Measurements from ENCODE around the gene ALDH1A3.

- TF ChIP-seq, protein P1, sequence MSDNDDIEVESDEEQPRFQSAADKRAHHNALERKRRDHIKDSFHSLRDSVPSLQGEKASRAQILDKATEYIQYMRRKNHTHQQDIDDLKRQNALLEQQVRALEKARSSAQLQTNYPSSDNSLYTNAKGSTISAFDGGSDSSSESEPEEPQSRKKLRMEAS (IDR thresholded peaks at IDR 0.05) = no peak
- TF ChIP-seq ZNF570 (CRISPR knock-in tag; IDR thresholded peaks at IDR 0.05; ENCODE audit: borderline replicate concordance) (no peak), NBN (conservative IDR thresholded peaks at IDR 0.05) (no peak), HBP1 (CRISPR knock-in tag; IDR thresholded peaks at IDR 0.05; ENCODE audit: low read depth) (no peak), YEATS4 (CRISPR knock-in tag; IDR thresholded peaks at IDR 0.05; ENCODE audit: borderline replicate concordance) (no peak)
- TF ChIP-seq, protein P2, sequence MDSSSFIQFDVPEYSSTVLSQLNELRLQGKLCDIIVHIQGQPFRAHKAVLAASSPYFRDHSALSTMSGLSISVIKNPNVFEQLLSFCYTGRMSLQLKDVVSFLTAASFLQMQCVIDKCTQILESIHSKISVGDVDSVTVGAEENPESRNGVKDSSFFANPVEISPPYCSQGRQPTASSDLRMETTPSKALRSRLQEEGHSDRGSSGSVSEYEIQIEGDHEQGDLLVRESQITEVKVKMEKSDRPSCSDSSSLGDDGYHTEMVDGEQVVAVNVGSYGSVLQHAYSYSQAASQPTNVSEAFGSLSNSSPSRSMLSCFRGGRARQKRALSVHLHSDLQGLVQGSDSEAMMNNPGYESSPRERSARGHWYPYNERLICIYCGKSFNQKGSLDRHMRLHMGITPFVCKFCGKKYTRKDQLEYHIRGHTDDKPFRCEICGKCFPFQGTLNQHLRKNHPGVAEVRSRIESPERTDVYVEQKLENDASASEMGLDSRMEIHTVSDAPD (CRISPR knock-in tag; IDR thresholded peaks at IDR 0.05) = no peak
Measured at GRCh38 chr15:100958326-100959065, 78.9 kb downstream of the ALDH1A3 start.
